ENCODE data around the gene CFAP97D2. TPM values are rescaled to one million over a fixed set of nuclear protein-coding genes. Genes with fewer than 3 reads are reported as not detected.
"Not testable (repeated sequence)": the region's sequence is repeated elsewhere in the genome, so short reads cannot be mapped to it uniquely, and the experiment has no call there.

CFAP97D2 gene
- total RNA-seq, 2 experiments from 2014 or later = 0.47 to 0.52 TPM

- no peak for ATAC-seq (ENCODE audit: poor library complexity)
- ChIA-PET CTCF (no interaction called here), POLR2A (no interaction called here)
- Histone ChIP-seq H3K27ac (ENCODE audit: low read depth in 1 of 2, low read length in 2 of 2) (no peak overlapping the region), H3K4me3 (ENCODE audit: low read length) (no peak overlapping the region), H3K27me3 (ENCODE audit: control insufficient read depth in 1 of 2, insufficient read depth in 2 of 2, low read length in 2 of 2) (no peaks in the 10 kb centered on the region), H3K4me1 (ENCODE audit: insufficient read depth, low read length) (peaks cover 70% of the 10 kb centered on the region), H3K36me3 (ENCODE audit: insufficient read depth, low read length) (no peaks in the 10 kb centered on the region), H3K9me3 (ENCODE audit: control insufficient read depth in 1 of 2, insufficient read depth in 1 of 2, low read length in 2 of 2) (peaks cover 0 to 8% of the 10 kb centered on the region in 2 experiments)
- Mint-ChIP-seq H3K4me3 (no peak overlapping the region), H3K27me3 (no peaks in the 10 kb centered on the region), H3K27ac (no peak overlapping the region), H3K9me3 (no peaks in the 10 kb centered on the region), H3K36me3 (ENCODE audit: low read depth) (peaks cover 11% of the 10 kb centered on the region), H3K4me1 (ENCODE audit: low read depth) (peaks cover 86% of the 10 kb centered on the region)
- no peak for TF ChIP-seq CTCF (IDR thresholded peaks at IDR 0.05)
- DNase-seq = no peak
- intact Hi-C loops (cut with DNase I, micrococcal nuclease) = no loop called here
Observed at GRCh38 chr13:114155320-114155719, 23.7 kb upstream of the CFAP97D2 start.

- CTCF ChIA-PET = no interaction called here
- Mint-ChIP-seq H3K27me3 (no peaks in the 10 kb centered on the region), H3K4me1 (ENCODE audit: low read depth) (peaks cover 86% of the 10 kb centered on the region), H3K27ac (peak overlapping the region; percentile 93), H3K4me3 (peak overlapping the region; percentile 83), H3K36me3 (ENCODE audit: low read depth) (peaks cover 11% of the 10 kb centered on the region), H3K9me3 (no peaks in the 10 kb centered on the region)
- intact Hi-C loops (cut with DNase I, micrococcal nuclease) = no loop called here
- TF ChIP-seq CTCF (IDR thresholded peaks at IDR 0.05) = no peak
- peaks cover 0 to 12% of the 10 kb centered on the region in 2 experiments for H3K9me3 ChIP-seq (ENCODE audit: control insufficient read depth in 1 of 2, insufficient read depth in 1 of 2, low read length in 2 of 2)
- no peaks in the 10 kb centered on the region for H3K27me3 ChIP-seq (ENCODE audit: control insufficient read depth in 1 of 2, insufficient read depth in 2 of 2, low read length in 2 of 2)
- DNase-seq (peak in 4 of 14 experiments; percentile 36 to 75 (median 50)), ATAC-seq (ENCODE audit: poor library complexity) (peak; percentile 38)
- H3K36me3 ChIP-seq (ENCODE audit: insufficient read depth, low read length) = no peaks in the 10 kb centered on the region
- peak overlapping the region; percentile 21 to 32 for H3K27ac ChIP-seq (ENCODE audit: low read depth in 1 of 2, low read length in 2 of 2)
- peaks cover 69% of the 10 kb centered on the region for H3K4me1 ChIP-seq (ENCODE audit: insufficient read depth, low read length)
- POLR2A ChIA-PET = interaction anchor here (0.7 to 2.5 kb wide), 6 partner anchors 8 to 31 kb away, joined by 3 to 12 read pairs (median 4); no protein-coding TSS in a partner anchor
- H3K4me3 ChIP-seq (ENCODE audit: low read length) = no peak overlapping the region
Observed at GRCh38 chr13:114155926-114156883, 22.9 kb upstream of the CFAP97D2 start.

GRCh38 chr13:114157869-114158495, 21.1 kb upstream of the CFAP97D2 start:
- Mint-ChIP-seq H3K4me1 (ENCODE audit: low read depth) (peaks cover 86% of the 10 kb centered on the region), H3K27ac (peak overlapping the region; percentile 93), H3K27me3 (no peaks in the 10 kb centered on the region), H3K36me3 (ENCODE audit: low read depth) (peaks cover 6% of the 10 kb centered on the region), H3K9me3 (no peaks in the 10 kb centered on the region), H3K4me3 (peak overlapping the region; percentile 70)
- Histone ChIP-seq H3K27me3 (ENCODE audit: control insufficient read depth in 1 of 2, insufficient read depth in 2 of 2, low read length in 2 of 2) (no peaks in the 10 kb centered on the region), H3K36me3 (ENCODE audit: insufficient read depth, low read length) (no peaks in the 10 kb centered on the region), H3K27ac (ENCODE audit: low read depth in 1 of 2, low read length in 2 of 2) (peak overlapping the region in 1 of 2 donors; percentile 44), H3K4me3 (ENCODE audit: low read length) (no peak overlapping the region), H3K9me3 (ENCODE audit: control insufficient read depth in 1 of 2, insufficient read depth in 1 of 2, low read length in 2 of 2) (peaks cover 0 to 11% of the 10 kb centered on the region in 2 experiments), H3K4me1 (ENCODE audit: insufficient read depth, low read length) (peaks cover 69% of the 10 kb centered on the region)
- ATAC-seq (ENCODE audit: poor library complexity) = peak; percentile 37
- intact Hi-C loops (cut with DNase I, micrococcal nuclease) = no loop called here
- CTCF ChIA-PET = no interaction called here
- POLR2A ChIA-PET = interaction anchor here (0.8 to 2.5 kb wide), 4 partner anchors 10 to 62 kb away, joined by 4 to 12 read pairs (median 7); no protein-coding TSS in a partner anchor
- DNase-seq = peak in 5 of 14 experiments; percentile 34 to 72 (median 45)
- TF ChIP-seq CTCF (IDR thresholded peaks at IDR 0.05) = no peak

- H3K9me3 Mint-ChIP-seq; intact Hi-C loops (cut with DNase I, micrococcal nuclease); H3K36me3 Mint-ChIP-seq (ENCODE audit: low read depth); DNase-seq; H3K36me3 ChIP-seq (ENCODE audit: insufficient read depth, low read length); H3K9me3 ChIP-seq (ENCODE audit: control insufficient read depth in 1 of 2, insufficient read depth in 1 of 2, low read length in 2 of 2); H3K4me3 ChIP-seq (ENCODE audit: low read length); ATAC-seq (ENCODE audit: poor library complexity); H3K4me3 Mint-ChIP-seq; H3K27me3 Mint-ChIP-seq; H3K27ac ChIP-seq (ENCODE audit: low read depth in 1 of 2, low read length in 2 of 2); H3K27me3 ChIP-seq (ENCODE audit: control insufficient read depth in 1 of 2, insufficient read depth in 2 of 2, low read length in 2 of 2); CTCF ChIA-PET: not testable (repeated sequence)
- H3K27ac Mint-ChIP-seq = peak overlapping the region; percentile 93
- peaks cover 73% of the 10 kb centered on the region for H3K4me1 ChIP-seq (ENCODE audit: insufficient read depth, low read length)
- POLR2A ChIA-PET = interaction anchor here (0.8 to 2.5 kb wide), 2 partner anchors 16 kb away, joined by 3 to 12 read pairs; no protein-coding TSS in a partner anchor
- peaks cover 84% of the 10 kb centered on the region for H3K4me1 Mint-ChIP-seq (ENCODE audit: low read depth)
Observed at GRCh38 chr13:114158869-114159666, 20.0 kb upstream of the CFAP97D2 start.

All from CD4-positive, alpha-beta T cell (primary cell).